ENCODE results near the gene CDK14.

The CDK14 gene

DNA sequence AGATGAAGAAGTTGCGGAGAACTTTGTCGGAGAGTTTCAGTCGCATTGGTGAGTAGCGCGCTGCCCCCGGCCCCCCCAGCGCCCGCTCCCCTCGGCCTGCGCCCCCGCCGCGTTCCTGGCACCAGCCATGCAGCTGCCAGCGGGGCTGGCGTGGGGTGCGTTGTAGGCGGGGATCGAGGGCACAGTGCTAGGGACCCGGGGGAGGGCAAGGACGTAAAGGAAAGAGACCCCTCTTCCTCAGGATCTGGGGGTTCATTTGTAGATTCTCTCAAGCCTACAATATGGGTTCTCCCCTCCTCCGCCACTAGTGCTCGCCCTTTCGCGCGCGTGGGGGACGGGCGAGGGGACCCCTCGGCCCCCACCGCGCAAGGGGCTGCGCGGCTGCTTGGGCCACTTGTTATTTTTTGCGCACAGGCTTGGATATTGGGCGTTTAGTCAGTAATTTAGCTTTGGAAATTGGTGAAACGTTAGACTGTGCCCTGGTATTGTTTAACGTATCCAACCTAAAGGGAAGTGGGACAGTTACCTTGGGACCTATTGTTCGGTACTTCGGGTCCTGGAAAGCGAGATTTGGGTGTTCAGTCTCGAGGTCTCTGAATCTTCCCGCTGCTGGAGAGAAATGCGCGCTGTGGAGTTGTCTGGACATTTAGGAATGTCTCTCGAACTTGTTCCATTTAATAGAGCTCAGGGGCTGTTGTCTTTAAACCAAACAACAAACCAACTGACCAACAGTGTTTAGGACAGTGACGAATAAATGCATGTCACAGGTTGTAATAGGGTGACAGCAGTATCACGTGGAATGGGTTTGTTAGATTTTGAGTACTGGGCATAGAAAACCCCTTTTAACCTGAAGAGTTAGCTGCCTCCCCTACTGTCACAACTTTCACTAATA, 796 bp downstream of the CDK14 start:
- TF ChIP-seq, protein P1, sequence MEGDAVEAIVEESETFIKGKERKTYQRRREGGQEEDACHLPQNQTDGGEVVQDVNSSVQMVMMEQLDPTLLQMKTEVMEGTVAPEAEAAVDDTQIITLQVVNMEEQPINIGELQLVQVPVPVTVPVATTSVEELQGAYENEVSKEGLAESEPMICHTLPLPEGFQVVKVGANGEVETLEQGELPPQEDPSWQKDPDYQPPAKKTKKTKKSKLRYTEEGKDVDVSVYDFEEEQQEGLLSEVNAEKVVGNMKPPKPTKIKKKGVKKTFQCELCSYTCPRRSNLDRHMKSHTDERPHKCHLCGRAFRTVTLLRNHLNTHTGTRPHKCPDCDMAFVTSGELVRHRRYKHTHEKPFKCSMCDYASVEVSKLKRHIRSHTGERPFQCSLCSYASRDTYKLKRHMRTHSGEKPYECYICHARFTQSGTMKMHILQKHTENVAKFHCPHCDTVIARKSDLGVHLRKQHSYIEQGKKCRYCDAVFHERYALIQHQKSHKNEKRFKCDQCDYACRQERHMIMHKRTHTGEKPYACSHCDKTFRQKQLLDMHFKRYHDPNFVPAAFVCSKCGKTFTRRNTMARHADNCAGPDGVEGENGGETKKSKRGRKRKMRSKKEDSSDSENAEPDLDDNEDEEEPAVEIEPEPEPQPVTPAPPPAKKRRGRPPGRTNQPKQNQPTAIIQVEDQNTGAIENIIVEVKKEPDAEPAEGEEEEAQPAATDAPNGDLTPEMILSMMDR (IDR thresholded peaks at IDR 0.05), result no peak

DNA sequence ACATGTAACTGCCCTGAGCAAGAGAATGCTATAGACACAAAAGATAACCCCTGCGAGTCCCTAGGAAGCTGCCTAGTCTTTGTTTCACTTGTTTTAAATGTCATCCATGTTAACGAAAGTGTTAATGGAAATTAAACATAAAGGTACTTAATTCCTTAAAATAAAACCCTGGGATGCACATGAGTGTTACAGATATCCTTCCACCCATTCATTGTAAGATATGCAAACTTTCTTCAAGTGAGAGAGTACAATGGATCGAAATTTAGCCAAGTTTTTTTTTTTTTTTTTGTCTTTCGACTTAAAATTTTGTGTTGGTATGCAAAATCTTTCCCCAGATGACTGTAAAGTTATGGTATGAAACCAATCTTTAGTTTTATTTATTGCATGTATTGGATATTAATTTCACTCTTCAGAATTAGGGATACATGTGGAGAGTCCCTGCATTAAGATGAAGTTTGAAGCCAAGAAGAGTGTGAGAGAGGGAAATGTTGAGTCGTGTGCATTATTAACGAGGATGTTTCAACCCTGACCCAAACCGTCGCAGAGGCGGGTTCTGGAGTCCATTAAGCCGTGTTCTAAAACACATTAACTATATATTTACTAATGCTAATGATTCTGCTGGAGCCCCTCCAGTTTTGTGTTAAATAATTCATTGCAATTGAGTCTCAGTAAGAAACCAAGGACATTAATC, 1.6 kb downstream of the CDK14 start:
- TF ChIP-seq, protein P1 (IDR thresholded peaks at IDR 0.05), result no peak

DNA sequence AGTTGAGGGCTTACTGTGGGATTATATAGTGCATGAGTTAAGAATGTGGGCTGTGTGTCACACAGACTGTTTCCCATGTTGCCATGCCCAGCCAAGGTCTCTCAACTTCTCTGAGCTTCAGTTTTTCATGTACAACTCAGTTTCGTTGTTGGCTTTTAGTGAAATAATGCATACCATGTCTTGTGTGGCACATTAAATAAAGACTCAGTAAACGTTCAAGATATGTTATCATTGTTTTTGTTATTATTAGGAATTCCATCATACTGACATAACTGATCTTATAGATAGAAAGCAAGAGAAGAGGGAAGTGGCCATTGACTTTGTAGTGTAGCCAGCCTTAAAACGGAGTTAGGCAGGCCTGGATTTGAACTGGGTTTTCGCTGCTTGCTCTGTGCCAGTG, 2.9 kb downstream of the CDK14 start:
- TF ChIP-seq, protein P1 (IDR thresholded peaks at IDR 0.05), result no peak

DNA sequence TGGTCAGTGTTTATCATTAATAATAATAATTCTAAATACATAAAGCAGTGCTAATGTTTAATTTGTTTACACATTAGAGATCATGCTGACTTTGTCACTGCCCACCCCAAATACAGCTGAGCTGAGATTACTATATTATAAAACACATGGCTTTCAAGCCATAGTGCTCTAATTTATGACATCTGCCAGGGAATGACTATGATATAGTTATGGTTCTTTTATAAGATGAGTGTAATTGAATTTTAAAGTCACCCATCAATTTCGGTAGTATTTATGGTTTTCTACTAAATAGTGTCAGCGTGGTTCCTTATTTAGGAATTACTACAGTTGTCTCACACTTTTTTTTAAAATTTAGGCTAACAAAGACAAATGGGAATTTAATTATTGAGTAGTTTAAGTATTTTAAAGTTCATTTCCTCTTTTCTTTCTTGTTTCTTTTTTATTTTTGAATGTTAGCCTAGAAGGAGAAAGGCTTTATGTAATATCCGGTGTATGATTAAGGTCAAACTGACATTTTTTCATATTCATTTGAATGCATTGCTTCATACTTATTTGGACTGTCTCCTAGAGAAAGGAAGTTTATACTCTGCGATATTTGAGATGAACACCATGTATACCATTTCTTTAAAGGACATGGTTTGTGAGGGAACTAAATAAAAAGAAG, 3.9 kb downstream of the CDK14 start:
- TF ChIP-seq, protein P1 (IDR thresholded peaks at IDR 0.05), result no peak

DNA sequence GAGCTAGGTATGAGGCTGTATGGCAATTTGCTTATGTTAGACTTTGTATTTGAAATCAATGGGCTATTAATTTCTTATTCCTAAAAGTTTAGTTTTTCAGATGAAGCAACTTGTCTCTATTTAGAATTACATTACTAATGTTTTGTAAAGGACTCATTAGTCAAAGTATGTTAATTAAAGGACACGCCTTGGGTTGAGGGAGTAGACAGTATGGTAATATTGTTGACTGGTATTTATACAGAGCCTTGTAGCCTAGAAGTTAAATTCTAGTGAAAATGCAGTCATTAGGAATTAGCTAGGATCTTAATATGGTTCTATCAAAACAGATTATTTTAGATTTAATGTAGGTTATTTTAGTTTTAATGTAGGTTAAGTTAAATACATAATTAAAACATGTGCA, 6.2 kb downstream of the CDK14 start:
- TF ChIP-seq, protein P1 (IDR thresholded peaks at IDR 0.05), result no peak

DNA sequence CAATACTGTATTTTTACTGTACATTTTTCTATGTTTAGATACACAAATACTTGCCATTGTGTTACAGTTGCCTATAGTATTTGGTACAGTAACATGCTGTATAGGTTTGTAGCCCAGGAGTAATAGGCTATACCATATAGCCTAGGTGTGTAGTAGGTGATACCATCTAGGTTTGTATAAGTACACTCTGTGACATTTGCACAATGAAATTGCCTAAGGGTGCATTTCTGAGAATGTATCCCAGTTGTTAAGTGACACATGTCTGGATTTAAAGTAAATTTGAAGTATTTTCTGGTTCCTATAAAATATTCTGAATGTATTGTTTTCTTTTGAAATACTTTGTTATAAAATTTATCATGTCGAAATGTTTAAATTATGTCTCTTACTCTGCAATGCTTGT, 7.2 kb downstream of the CDK14 start:
- TF ChIP-seq, protein P1 (IDR thresholded peaks at IDR 0.05), result no peak

DNA sequence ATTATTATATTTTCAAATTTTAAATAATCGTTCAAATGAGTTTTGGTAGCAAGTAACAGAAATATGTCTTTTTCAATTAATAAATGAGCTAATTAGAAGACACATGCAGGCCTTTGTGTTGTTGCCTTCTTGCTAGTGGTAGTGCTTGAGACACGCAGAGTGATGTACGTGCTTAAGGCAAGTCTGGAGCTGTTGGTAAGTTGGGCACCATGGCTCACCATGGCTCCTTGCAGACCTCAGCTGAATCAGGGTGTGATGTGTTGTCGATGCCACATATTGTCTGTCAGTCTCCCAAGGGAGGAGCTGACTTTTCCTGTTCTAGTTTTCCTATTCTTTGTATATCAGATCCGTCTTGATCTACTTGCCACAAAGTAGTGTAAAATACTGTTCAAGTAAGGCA, 8.3 kb downstream of the CDK14 start:
- TF ChIP-seq, protein P1 (IDR thresholded peaks at IDR 0.05), result no peak

Data from LNCAP (cell line).